H1 (cell line): Measurements from ENCODE around the gene PARM1. TPM values are rescaled to one million over a fixed set of nuclear protein-coding genes. Genes with fewer than 3 reads are reported as not detected.

ENCODE experiments used
- CTCF ChIA-PET: fragments of 300-600 bp; sonication (Branson Sonifier 250); formaldehyde crosslinking; loops from one replicate; lab custom pipeline; 2021; ENCODE audit not compliant: partially characterized antibody; lab: Charles Lee
- POLR2A ChIA-PET: fragments of 300-600 bp; sonication (Branson Sonifier 250); formaldehyde crosslinking; loops from one replicate; lab custom pipeline; 2021; ENCODE audit warnings: inconsistent platforms; ENCODE audit not compliant: partially characterized antibody; lab: Charles Lee
- DNase-seq, 2 experiments: peaks; one replicate each; pipeline versions ENCODE4 v3.0.0 to v3.0.0-alpha.2; 2010 to 2022; ENCODE audit warnings: low spot score in 2 of 2, low read depth in 1 of 2, mixed read lengths in 1 of 2
- FAIRE-seq: peaks from 2 replicates; lab custom pipeline; 2011; peaks lifted over from hg19 to GRCh38; lab: Jason Lieb, UNC
- H2AFZ ChIP-seq: 2 replicates; pipeline ENCODE4 v1.8.1; 2012; ENCODE audit warnings: low read length, inconsistent platforms
- H2AK5ac ChIP-seq: 2 replicates; pipeline ENCODE4 v1.6.1; 2013; ENCODE audit warnings: low read depth, low read length
- H2BK120ac ChIP-seq: replicated peaks from 2 replicates; pipeline ENCODE3; 2013; ENCODE audit warnings: low read depth, low read length, inconsistent platforms
- H2BK12ac ChIP-seq: 2 replicates; pipeline ENCODE4 v1.6.1; 2013; ENCODE audit warnings: low read depth, low read length
- H2BK15ac ChIP-seq: 2 replicates; pipeline ENCODE4 v1.6.1; 2013; ENCODE audit warnings: low read length
- H2BK20ac ChIP-seq: 2 replicates; pipeline ENCODE4 v1.6.1; 2013; ENCODE audit warnings: low read length
- H2BK5ac ChIP-seq: 2 replicates; pipeline ENCODE4 v1.6.1; 2013; ENCODE audit warnings: low read depth, low read length
- H3K14ac ChIP-seq: 2 replicates; pipeline ENCODE4 v1.6.1; 2013; ENCODE audit warnings: inconsistent platforms; ENCODE audit not compliant: insufficient read length
- H3K18ac ChIP-seq: 2 replicates; pipeline ENCODE4 v1.6.1; 2013; ENCODE audit warnings: low read length; ENCODE audit errors: extremely low read depth
- H3K23ac ChIP-seq: 2 replicates; pipeline ENCODE4 v1.6.1; 2013; ENCODE audit warnings: inconsistent platforms; ENCODE audit not compliant: insufficient read length
- H3K23me2 ChIP-seq: 2 replicates; pipeline ENCODE4 v1.6.1; 2013; ENCODE audit warnings: low read depth, low read length
- H3K27ac ChIP-seq: 2 replicates; pipeline ENCODE4 v1.6.1; 2011; ENCODE audit warnings: low read depth, low read length, inconsistent platforms
- H3K27me3 ChIP-seq, 4 experiments: replicated peaks in 1 of 4; 1 replicate in 1 of 4; 2 replicates in 3 of 4; pipeline versions ENCODE4 v1.6.1 to v1.8.1; 2011 to 2013; ENCODE audit warnings: low read length in 3 of 4, mild to moderate bottlenecking in 3 of 4, inconsistent platforms in 2 of 4, mixed read lengths in 2 of 4, moderate library complexity in 1 of 4; ENCODE audit not compliant: control insufficient read depth in 3 of 4, insufficient read depth in 3 of 4; ENCODE audit errors: extremely low read depth in 1 of 4
- H3K36me3 ChIP-seq, 4 experiments: 2 replicates each; pipeline versions ENCODE4 v1.6.1 to v1.8.1; 2011 to 2013; ENCODE audit warnings: mild to moderate bottlenecking in 4 of 4, low read length in 3 of 4, moderate library complexity in 2 of 4, control low read depth in 1 of 4, inconsistent platforms in 1 of 4; ENCODE audit not compliant: insufficient read depth in 4 of 4, control insufficient read depth in 2 of 4
- H3K4ac ChIP-seq: replicated peaks from 2 replicates; pipeline ENCODE3; 2013; ENCODE audit warnings: low read length, low read depth, mixed read lengths, inconsistent platforms; ENCODE audit not compliant: insufficient read length
- H3K4me1 ChIP-seq, 4 experiments: replicated peaks in 1 of 4; 1 replicate in 1 of 4; 2 replicates in 3 of 4; pipeline versions ENCODE4 v1.6.1 to v1.8.1; 2011 to 2013; ENCODE audit warnings: low read length in 3 of 4, inconsistent platforms in 2 of 4, mixed read lengths in 1 of 4; ENCODE audit not compliant: insufficient read depth in 4 of 4, control insufficient read depth in 3 of 4
- H3K4me2 ChIP-seq, 2 experiments: 2 replicates each; pipeline versions ENCODE4 v1.6.1 to v1.8.1; 2011 to 2013; ENCODE audit warnings: low read depth in 2 of 2, low read length in 2 of 2, control low read depth in 1 of 2, inconsistent platforms in 1 of 2, mild to moderate bottlenecking in 1 of 2; ENCODE audit not compliant: insufficient read depth in 1 of 2
- H3K4me3 ChIP-seq, 4 experiments: fragments of 200-600, 300-600 bp in 1 of 4; sonication (generic), shearing (Covaris generic), sonication (Bioruptor Twin) in 1 of 4; 2 replicates each; pipeline versions ENCODE4 v1.5.1 to v1.8.1; 2011 to 2016; ENCODE audit warnings: low read length in 4 of 4, low read depth in 3 of 4, control low read depth in 2 of 4, inconsistent platforms in 2 of 4, mild to moderate bottlenecking in 2 of 4, mixed read lengths in 1 of 4, moderate library complexity in 1 of 4; ENCODE audit not compliant: insufficient read depth in 2 of 4; ENCODE audit errors: extremely low read depth in 1 of 4
- H3K56ac ChIP-seq: replicated peaks from 2 replicates; pipeline ENCODE3; 2013; ENCODE audit warnings: low read depth, mild to moderate bottlenecking, mixed read lengths, low read length, inconsistent platforms; ENCODE audit not compliant: insufficient read length
- H3K79me1 ChIP-seq: 2 replicates; pipeline ENCODE4 v1.6.1; 2013; ENCODE audit warnings: low read depth, low read length, control low read depth
- H3K79me2 ChIP-seq, 2 experiments: 2 replicates each; pipeline versions ENCODE4 v1.6.1 to v1.8.1; 2012 to 2013; ENCODE audit warnings: low read length in 2 of 2, mild to moderate bottlenecking in 2 of 2, inconsistent platforms in 1 of 2; ENCODE audit not compliant: insufficient read depth in 2 of 2, control insufficient read depth in 1 of 2
- H3K9ac ChIP-seq, 4 experiments: replicated peaks in 1 of 4; 1 replicate in 1 of 4; 2 replicates in 3 of 4; pipeline versions ENCODE4 v1.6.1 to v1.8.1; 2011 to 2013; ENCODE audit warnings: low read depth in 3 of 4, low read length in 3 of 4, control low read depth in 2 of 4, mild to moderate bottlenecking in 2 of 4, moderate library complexity in 2 of 4, inconsistent platforms in 1 of 4; ENCODE audit errors: extremely low read depth in 1 of 4
- H3K9me3 ChIP-seq, 2 experiments: 2 replicates each; pipeline versions ENCODE4 v1.6.1 to v1.8.1; 2012 to 2013; ENCODE audit warnings: mild to moderate bottlenecking in 2 of 2, moderate library complexity in 2 of 2, control low read depth in 1 of 2, inconsistent platforms in 1 of 2, low read depth in 1 of 2, low read length in 1 of 2, mixed read lengths in 1 of 2; ENCODE audit not compliant: insufficient read depth in 2 of 2
- H4K20me1 ChIP-seq, 2 experiments: replicated peaks in 1 of 2; 2 replicates each; pipeline versions ENCODE3 to v1.8.1; 2011 to 2013; ENCODE audit warnings: inconsistent platforms in 2 of 2, low read length in 2 of 2, mild to moderate bottlenecking in 1 of 2; ENCODE audit not compliant: insufficient read depth in 2 of 2, control insufficient read depth in 1 of 2
- H4K5ac ChIP-seq: 2 replicates; pipeline ENCODE4 v1.6.1; 2013; ENCODE audit warnings: low read length, low read depth, mixed read lengths, inconsistent platforms; ENCODE audit not compliant: insufficient read length
- H4K8ac ChIP-seq: 2 replicates; pipeline ENCODE4 v1.8.0; 2013; ENCODE audit warnings: mild to moderate bottlenecking, moderate library complexity, low read length, inconsistent platforms; ENCODE audit not compliant: insufficient read depth; ENCODE audit errors: extremely low read depth
- H4K91ac ChIP-seq: replicated peaks from 2 replicates; pipeline ENCODE3; 2013; ENCODE audit warnings: low read length, mixed read lengths, inconsistent platforms; ENCODE audit not compliant: insufficient read length
- CBX5 ChIP-seq: fragments of 300-800, 300-1000 bp; sonication (generic); IDR thresholded peaks from 2 replicates; pipeline ENCODE4 v1.7.1; 2016; ENCODE audit warnings: antibody characterized with exemption, low read length, low read depth
- KDM1A ChIP-seq: fragments of 200-600, 300-600 bp; sonication (generic); IDR thresholded peaks from 2 replicates; pipeline ENCODE4 v1.7.1; 2016; ENCODE audit warnings: mild to moderate bottlenecking, low read length, borderline replicate concordance
- RFX5 ChIP-seq: IDR thresholded peaks from 2 replicates; pipeline ENCODE4 v1.6.1; 2011; ENCODE audit warnings: low read depth, low read length, improper control_type of control experiment, borderline replicate concordance
- SIRT6 ChIP-seq: IDR thresholded peaks from one replicate; pipeline ENCODE4 v1.7.1; 2012; ENCODE audit warnings: low read length, inconsistent platforms
- SRF ChIP-seq: IDR thresholded peaks from 2 replicates; pipeline ENCODE4 v1.6.1; 2011; ENCODE audit warnings: mild to moderate bottlenecking, low read depth, low read length, moderate library complexity
- TCF12 ChIP-seq: IDR thresholded peaks from 2 replicates; pipeline ENCODE4 v1.6.1; 2011; ENCODE audit warnings: low read depth, mild to moderate bottlenecking, low read length
- whole genome bisulfite sequencing, 2 experiments: shearing (Covaris generic) in 1 of 2; methylation state at CpG; one replicate each; pipeline versions ENCODE4 v1.1.6 to v1.1.7; 2013 to 2015; ENCODE audit warnings: low lambda C conversion rate in 2 of 2, mixed read lengths in 2 of 2, inconsistent platforms in 1 of 2, low coverage in 1 of 2, missing lambda C conversion rate in 1 of 2; ENCODE audit not compliant: insufficient replicate concordance in 2 of 2, insufficient coverage in 1 of 2, insufficient read length in 1 of 2; ENCODE audit errors: extremely low coverage in 1 of 2, missing lambda C conversion rate in 1 of 2; 5-methylcytosine and 5-hydroxymethylcytosine counted together
- polyA plus RNA-seq, 7 experiments: library from polyadenylated mRNA; depleted of rRNA in 3 of 7; stranded (reverse) in 5 of 7; unstranded in 2 of 7; fragments of >200 nt in 5 of 7; fragments of 200-250 nt in 2 of 7; gene quantifications; 1 replicate in 5 of 7; 2 replicates in 1 of 7; 4 replicates in 1 of 7; pipeline versions ENCODE4 v1.2.1 to v1.2.3, GENCODE V29; 2011 to 2013; ENCODE audit warnings: missing spikeins in 2 of 7, mixed read lengths in 2 of 7
- total RNA-seq: library from RNA; stranded (reverse); fragmentation: NEBNext Ultra II Directional; extraction: Animal tissue kit (Norgen Biotek cat#: 25700); gene quantifications from 2 replicates; pipeline ENCODE4 v1.2.1, GENCODE V29; 2021
- TF ChIP-seq, protein P1 (sequence below): IDR thresholded peaks from 2 replicates; pipeline ENCODE4 v1.6.1; 2012; ENCODE audit warnings: inconsistent platforms
- TF ChIP-seq, protein P2 (sequence below): IDR thresholded peaks from 2 replicates; pipeline ENCODE4 v1.6.1; 2012; ENCODE audit warnings: low read length, inconsistent platforms

The PARM1 gene
- total and polyA plus RNA-seq, 2 of the 8 experiments (the other 6 are each of a cell fraction or from before 2014, with no cell fraction given), result 2.0 to 5.3 TPM

DNA sequence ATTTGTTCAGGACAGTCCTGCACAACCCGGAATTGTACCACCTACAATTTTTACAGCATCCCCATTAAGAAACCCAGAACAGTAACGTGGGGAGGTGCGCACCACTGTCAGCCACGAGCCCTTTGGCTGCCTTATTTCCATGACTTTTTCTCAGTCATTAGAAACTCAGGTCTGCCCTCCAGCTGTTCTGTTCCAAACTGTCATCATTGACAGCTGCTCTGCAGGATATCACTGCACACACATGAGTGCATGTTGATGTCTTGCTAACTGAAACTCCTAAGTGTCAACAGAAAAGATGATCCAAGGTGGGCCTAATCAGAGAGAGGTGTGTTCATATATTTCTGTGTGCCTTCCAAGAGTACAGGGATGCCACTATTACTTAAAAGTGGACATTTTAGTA lies 123.4 kb downstream of the PARM1 start:
- no peak overlapping the region for H3K14ac ChIP-seq
- H3K79me1 ChIP-seq, result no peaks in the 10 kb centered on the region
- H3K18ac ChIP-seq, result no peak overlapping the region
- H2BK12ac ChIP-seq, result no peak overlapping the region
- H2AFZ ChIP-seq, result no peak overlapping the region
- H4K91ac ChIP-seq, result no peak overlapping the region
- H2BK15ac ChIP-seq, result no peak overlapping the region
- no peak overlapping the region for H2BK5ac ChIP-seq
- CTCF ChIA-PET, result interaction anchor here (0.6 to 1.7 kb wide), 4 partner anchors 9 to 86 kb away, joined by 3 to 6 read pairs (median 4); no protein-coding TSS in a partner anchor
- H2BK120ac ChIP-seq, result no peak overlapping the region
- H3K4me3 ChIP-seq, result no peak overlapping the region
- no peak for TF ChIP-seq SIRT6
- no peak for TF ChIP-seq RFX5
- TF ChIP-seq, protein P1, sequence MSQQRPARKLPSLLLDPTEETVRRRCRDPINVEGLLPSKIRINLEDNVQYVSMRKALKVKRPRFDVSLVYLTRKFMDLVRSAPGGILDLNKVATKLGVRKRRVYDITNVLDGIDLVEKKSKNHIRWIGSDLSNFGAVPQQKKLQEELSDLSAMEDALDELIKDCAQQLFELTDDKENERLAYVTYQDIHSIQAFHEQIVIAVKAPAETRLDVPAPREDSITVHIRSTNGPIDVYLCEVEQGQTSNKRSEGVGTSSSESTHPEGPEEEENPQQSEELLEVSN, result no peak
- TF ChIP-seq KDM1A, result no peak
- no peak for TF ChIP-seq CBX5
- TF ChIP-seq, protein P2, sequence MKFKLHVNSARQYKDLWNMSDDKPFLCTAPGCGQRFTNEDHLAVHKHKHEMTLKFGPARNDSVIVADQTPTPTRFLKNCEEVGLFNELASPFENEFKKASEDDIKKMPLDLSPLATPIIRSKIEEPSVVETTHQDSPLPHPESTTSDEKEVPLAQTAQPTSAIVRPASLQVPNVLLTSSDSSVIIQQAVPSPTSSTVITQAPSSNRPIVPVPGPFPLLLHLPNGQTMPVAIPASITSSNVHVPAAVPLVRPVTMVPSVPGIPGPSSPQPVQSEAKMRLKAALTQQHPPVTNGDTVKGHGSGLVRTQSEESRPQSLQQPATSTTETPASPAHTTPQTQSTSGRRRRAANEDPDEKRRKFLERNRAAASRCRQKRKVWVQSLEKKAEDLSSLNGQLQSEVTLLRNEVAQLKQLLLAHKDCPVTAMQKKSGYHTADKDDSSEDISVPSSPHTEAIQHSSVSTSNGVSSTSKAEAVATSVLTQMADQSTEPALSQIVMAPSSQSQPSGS, result no peak
- no peak for TF ChIP-seq TCF12
- TF ChIP-seq SRF, result no peak
- POLR2A ChIA-PET, result no interaction called here
- no peaks in the 10 kb centered on the region for H3K23me2 ChIP-seq
- H3K79me2 ChIP-seq, result no peaks in the 10 kb centered on the region
- H3K27me3 ChIP-seq, result no peaks in the 10 kb centered on the region
- no peak overlapping the region for H3K56ac ChIP-seq
- no peaks in the 10 kb centered on the region for H4K20me1 ChIP-seq
- H3K9me3 ChIP-seq, result no peaks in the 10 kb centered on the region
- no peak overlapping the region for H3K27ac ChIP-seq
- DNase-seq (no peak), FAIRE-seq (no peak)
- no peak overlapping the region for H2AK5ac ChIP-seq
- WGBS, 2 experiments, result 92% methylated on average over 4 of the region's 4 CpGs; no CpG with 5 or more reads in 1 of the 2 experiments
- no peak overlapping the region for H4K5ac ChIP-seq
- H2BK20ac ChIP-seq, result no peak overlapping the region
- H4K8ac ChIP-seq, result no peak overlapping the region
- H3K4me2 ChIP-seq, result no peak overlapping the region
- H3K23ac ChIP-seq, result no peak overlapping the region
- no peak overlapping the region for H3K9ac ChIP-seq
- no peak overlapping the region for H3K4ac ChIP-seq
- no peaks in the 10 kb centered on the region for H3K36me3 ChIP-seq
- no peaks in the 10 kb centered on the region for H3K4me1 ChIP-seq
